Neutrophil (primary cell): ENCODE data around the gene TNS3.

Source experiments
- H3K27ac ChIP-seq: fragments of 200-600 bp; sonication (generic); 2 replicates; pipeline ENCODE4 v1.5.1; 2016; ENCODE audit warnings: mild to moderate bottlenecking, moderate library complexity
- H3K27me3 ChIP-seq: fragments of 200-600 bp; sonication (generic); 2 replicates; pipeline ENCODE4 v1.6.0; 2016; ENCODE audit warnings: mild to moderate bottlenecking
- H3K36me3 ChIP-seq: fragments of 200-600 bp; sonication (generic); 2 replicates; pipeline ENCODE4 v1.5.1; 2017
- H3K4me1 ChIP-seq, 2 experiments: fragments of 200-600 bp in 1 of 2; sonication (generic) in 1 of 2; 1 replicate in 1 of 2; 2 replicates in 1 of 2; pipeline versions ENCODE4 v1.5.1 to v1.6.1; 2013 to 2016; ENCODE audit warnings: low read depth in 1 of 2, low read length in 1 of 2, mild to moderate bottlenecking in 1 of 2, moderate library complexity in 1 of 2; ENCODE audit not compliant: control insufficient read depth in 1 of 2, insufficient read depth in 1 of 2
- H3K4me3 ChIP-seq, 2 experiments: fragments of 200-600 bp in 1 of 2; sonication (generic) in 1 of 2; 1 replicate in 1 of 2; 2 replicates in 1 of 2; pipeline ENCODE4 v1.5.1; 2013 to 2016; ENCODE audit warnings: low read depth in 1 of 2, low read length in 1 of 2, mild to moderate bottlenecking in 1 of 2, moderate library complexity in 1 of 2
- H3K9me3 ChIP-seq: fragments of 200-600 bp; sonication (generic); 2 replicates; pipeline ENCODE4 v1.5.1; 2016
- CTCF ChIP-seq: fragments of 200-600 bp; sonication (generic); IDR thresholded peaks from 2 replicates; pipeline ENCODE4 v1.5.1; 2016; ENCODE audit warnings: antibody characterized with exemption

Gene TNS3

DNA sequence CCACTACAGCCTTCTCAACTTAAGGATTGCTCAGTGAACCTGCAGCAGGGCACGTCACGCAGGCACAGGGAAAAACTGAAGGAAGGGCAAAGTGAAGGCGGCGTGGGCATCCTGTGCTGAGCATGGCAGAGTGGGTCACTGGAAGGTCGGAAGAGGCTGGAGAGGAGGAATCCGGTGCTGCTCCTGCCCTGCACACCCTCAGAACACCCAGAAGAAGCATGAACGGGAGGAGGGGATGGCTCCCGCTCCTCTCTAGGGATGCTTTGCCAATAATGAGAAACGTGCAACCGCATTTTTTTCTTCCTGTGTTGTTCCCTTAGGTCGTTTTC lies 175.1 kb downstream of the TNS3 start:
- Histone ChIP-seq H3K9me3 (no peaks in the 10 kb centered on the region), H3K27me3 (no peaks in the 10 kb centered on the region), H3K4me3 (no peak overlapping the region), H3K4me1 (no peaks in the 10 kb centered on the region), H3K27ac (no peak overlapping the region), H3K36me3 (no peaks in the 10 kb centered on the region)
- TF ChIP-seq CTCF: no peak

DNA sequence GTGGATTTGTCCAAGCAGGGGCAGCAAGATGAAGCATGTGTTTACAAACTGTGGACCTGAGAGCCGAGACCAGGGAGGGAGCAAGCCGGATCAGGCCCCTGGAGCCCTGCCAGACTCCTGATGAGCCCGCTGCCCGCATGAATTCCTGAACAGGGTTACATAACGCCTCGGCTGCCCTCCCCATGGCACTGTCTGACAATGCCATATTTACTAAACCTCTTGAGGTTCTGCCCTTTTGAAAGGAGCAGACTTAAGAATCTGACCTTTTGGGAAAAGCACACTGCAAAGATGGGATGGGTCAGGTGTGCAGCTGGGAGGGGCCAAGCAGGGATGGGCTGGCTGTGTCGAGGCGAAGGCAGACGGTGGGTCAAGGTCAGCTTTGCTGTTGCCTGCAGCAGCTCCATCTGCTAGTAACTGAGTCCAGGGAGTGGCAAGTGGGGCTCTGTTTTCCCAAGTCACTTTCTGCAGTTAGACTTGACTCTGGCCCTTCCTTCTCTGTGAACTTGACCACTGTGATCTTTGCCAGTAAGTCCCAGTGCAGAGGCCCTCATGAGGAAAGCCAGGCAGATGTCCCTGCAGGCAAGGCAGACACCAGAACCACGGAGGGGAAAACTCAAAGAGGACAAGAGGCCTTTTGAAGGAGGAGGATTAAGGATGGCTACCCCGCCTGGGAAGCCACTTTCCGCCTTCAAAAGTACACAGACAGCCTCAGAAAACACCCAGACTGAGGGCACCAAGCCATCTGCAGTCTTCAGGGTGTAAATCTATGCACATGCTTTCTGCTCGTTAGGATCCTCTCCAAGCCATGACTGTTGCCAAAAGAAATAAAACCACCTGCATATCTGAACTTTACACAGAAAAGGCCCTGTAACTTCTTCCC lies 175.8 kb downstream of the TNS3 start:
- Histone ChIP-seq H3K27me3 (no peaks in the 10 kb centered on the region), H3K4me1 (no peaks in the 10 kb centered on the region), H3K36me3 (no peaks in the 10 kb centered on the region), H3K27ac (no peak overlapping the region), H3K4me3 (no peak overlapping the region), H3K9me3 (no peaks in the 10 kb centered on the region)
- no peak for TF ChIP-seq CTCF

GRCh38 chr7:47405286-47405904 lies 176.5 kb downstream of the TNS3 start:
- H3K36me3 ChIP-seq: no peaks in the 10 kb centered on the region
- no peaks in the 10 kb centered on the region for H3K27me3 ChIP-seq
- no peak for TF ChIP-seq CTCF
- no peak overlapping the region for H3K4me3 ChIP-seq
- no peaks in the 10 kb centered on the region for H3K9me3 ChIP-seq
- no peaks in the 10 kb centered on the region for H3K4me1 ChIP-seq
- H3K27ac ChIP-seq: no peak overlapping the region

- H3K4me1 ChIP-seq: no peaks in the 10 kb centered on the region
- H3K4me3 ChIP-seq: no peak overlapping the region
- H3K27me3 ChIP-seq: no peaks in the 10 kb centered on the region
- H3K27ac ChIP-seq: no peak overlapping the region
- no peaks in the 10 kb centered on the region for H3K9me3 ChIP-seq
- no peaks in the 10 kb centered on the region for H3K36me3 ChIP-seq
- no peak for TF ChIP-seq CTCF
These were observed 177.9 kb downstream of the TNS3 start for GRCh38 chr7:47404010-47404409.

DNA sequence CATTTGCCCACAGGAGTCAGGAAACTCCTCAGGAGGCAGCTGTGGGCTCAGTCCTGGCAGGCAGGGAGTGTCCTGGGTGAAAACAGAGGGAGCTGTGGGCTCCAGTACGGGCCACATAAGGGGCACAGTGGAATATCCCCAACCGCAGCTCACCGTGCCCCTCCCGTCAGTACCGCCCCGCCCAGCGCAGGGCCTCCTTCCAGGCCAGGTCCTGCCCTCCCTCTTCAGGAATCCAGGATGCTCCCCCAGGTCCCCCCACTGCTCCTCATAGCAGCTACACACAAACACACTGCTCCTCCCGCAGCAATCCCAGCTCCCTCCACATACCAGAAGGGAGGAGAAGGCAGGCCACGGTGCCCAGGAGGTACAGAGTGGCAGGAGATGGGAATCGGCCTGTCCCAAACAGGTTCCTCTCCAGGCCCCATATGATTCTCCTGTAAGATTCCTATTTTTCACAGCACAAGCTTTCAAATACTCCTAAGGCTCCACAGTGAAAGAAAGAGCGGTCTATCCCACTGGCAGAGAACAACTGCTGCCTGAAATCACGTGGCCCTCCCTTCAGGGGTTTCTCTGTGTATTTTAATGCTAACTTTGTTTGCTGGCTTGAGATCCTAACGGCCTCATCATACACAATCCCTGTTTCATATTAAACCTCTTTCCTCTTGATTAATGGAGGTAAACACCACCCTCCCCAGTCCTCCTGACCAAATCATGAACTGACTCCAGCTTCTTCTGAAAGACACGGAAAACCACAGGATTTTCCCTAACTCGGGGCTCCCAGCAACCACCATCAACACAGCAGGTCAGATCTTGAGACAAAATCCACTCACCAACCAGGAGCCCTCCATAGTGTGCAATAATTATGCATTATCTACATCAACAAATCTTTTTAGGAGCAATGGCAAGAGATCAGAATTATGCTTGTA lies 178.7 kb downstream of the TNS3 start:
- Histone ChIP-seq H3K36me3 (no peaks in the 10 kb centered on the region), H3K27ac (no peak overlapping the region), H3K4me1 (no peaks in the 10 kb centered on the region), H3K9me3 (no peaks in the 10 kb centered on the region), H3K27me3 (no peaks in the 10 kb centered on the region), H3K4me3 (no peak overlapping the region)
- no peak for TF ChIP-seq CTCF
